ENCODE measurements around the gene TIMP3.

Gene TIMP3

GRCh38 chr22:32842486-32842885 lies 41.0 kb downstream of the TIMP3 start:
- no peak overlapping the region for H3K23ac ChIP-seq (ENCODE audit: low read length in 2 of 2)
- no peak overlapping the region for H2BK15ac ChIP-seq (ENCODE audit: low read depth, poor library complexity, severe bottlenecking)
- H3K36me3 ChIP-seq (ENCODE audit: control insufficient read depth in 1 of 2, insufficient read depth in 2 of 2, low read depth in 1 of 2, low read length in 2 of 2): peaks cover 0 to 69% of the 10 kb centered on the region in 2 experiments
- no peak overlapping the region for H3K14ac ChIP-seq (ENCODE audit: low read length in 2 of 2)
- H2BK120ac ChIP-seq (ENCODE audit: low read depth, low read length): no peak overlapping the region
- no peak overlapping the region for H3K27ac ChIP-seq (ENCODE audit: low read length, poor library complexity, severe bottlenecking)
- no peak overlapping the region for H4K91ac ChIP-seq (ENCODE audit: low read length)
- DNase-seq: peak; percentile 50
- no peak overlapping the region for H3K4me2 ChIP-seq (ENCODE audit: low read length, poor library complexity, severe bottlenecking)
- H3K4ac ChIP-seq (ENCODE audit: low read depth in 1 of 2, low read length in 2 of 2): no peak overlapping the region
- H2AFZ ChIP-seq (ENCODE audit: low read depth, low read length): no peak overlapping the region
- no peaks in the 10 kb centered on the region for H3K27me3 ChIP-seq (ENCODE audit: control insufficient read depth in 1 of 2, insufficient read depth in 1 of 2, low read length in 2 of 2)
- H3K4me3 ChIP-seq (ENCODE audit: insufficient read depth in 1 of 2, low read depth in 1 of 2, low read length in 2 of 2): no peak overlapping the region
- 12% methylated on average over 3 of the region's 4 CpGs for WGBS
- no peaks in the 10 kb centered on the region for H3K79me1 ChIP-seq (replicated peaks; ENCODE audit: low read length, poor library complexity, severe bottlenecking)
- H3K9me3 ChIP-seq (ENCODE audit: control insufficient read depth, low read length): no peaks in the 10 kb centered on the region
- no peak overlapping the region for H3K9ac ChIP-seq (ENCODE audit: low read length)
- H2BK12ac ChIP-seq (ENCODE audit: low read length in 2 of 2): no peak overlapping the region
- H3K4me1 ChIP-seq (ENCODE audit: control insufficient read depth, insufficient read depth, low read depth, low read length): no peaks in the 10 kb centered on the region
- no peak overlapping the region for H4K8ac ChIP-seq (ENCODE audit: low read length)
- no peak overlapping the region for H2AK5ac ChIP-seq (ENCODE audit: low read length, severe bottlenecking)
- no peak overlapping the region for H3K18ac ChIP-seq (ENCODE audit: low read depth in 1 of 2, low read length in 2 of 2)
- H2BK5ac ChIP-seq (ENCODE audit: low read depth, low read length, poor library complexity, severe bottlenecking): no peak overlapping the region

GRCh38 chr22:32843300-32843699 lies 41.8 kb downstream of the TIMP3 start:
- H3K36me3 ChIP-seq (ENCODE audit: control insufficient read depth in 1 of 2, insufficient read depth in 2 of 2, low read depth in 1 of 2, low read length in 2 of 2): peaks cover 0 to 65% of the 10 kb centered on the region in 2 experiments
- H4K91ac ChIP-seq (ENCODE audit: low read length): no peak overlapping the region
- H3K79me1 ChIP-seq (replicated peaks; ENCODE audit: low read length, poor library complexity, severe bottlenecking): no peaks in the 10 kb centered on the region
- H2BK120ac ChIP-seq (ENCODE audit: low read depth, low read length): no peak overlapping the region
- no peaks in the 10 kb centered on the region for H3K4me1 ChIP-seq (ENCODE audit: control insufficient read depth, insufficient read depth, low read depth, low read length)
- H3K9ac ChIP-seq (ENCODE audit: low read length): no peak overlapping the region
- no peak overlapping the region for H2BK15ac ChIP-seq (ENCODE audit: low read depth, poor library complexity, severe bottlenecking)
- no peak overlapping the region for H2AK5ac ChIP-seq (ENCODE audit: low read length, severe bottlenecking)
- H3K27ac ChIP-seq (ENCODE audit: low read length, poor library complexity, severe bottlenecking): no peak overlapping the region
- no peak overlapping the region for H3K23ac ChIP-seq (ENCODE audit: low read length in 2 of 2)
- H4K8ac ChIP-seq (ENCODE audit: low read length): no peak overlapping the region
- no peak for DNase-seq
- no peak overlapping the region for H3K4ac ChIP-seq (ENCODE audit: low read depth in 1 of 2, low read length in 2 of 2)
- WGBS: 98% methylated on average over 6 of the region's 8 CpGs
- no peak overlapping the region for H3K14ac ChIP-seq (ENCODE audit: low read length in 2 of 2)
- H2BK12ac ChIP-seq (ENCODE audit: low read length in 2 of 2): no peak overlapping the region
- H3K18ac ChIP-seq (ENCODE audit: low read depth in 1 of 2, low read length in 2 of 2): no peak overlapping the region
- no peaks in the 10 kb centered on the region for H3K9me3 ChIP-seq (ENCODE audit: control insufficient read depth, low read length)
- H2AFZ ChIP-seq (ENCODE audit: low read depth, low read length): no peak overlapping the region
- no peak overlapping the region for H3K4me3 ChIP-seq (ENCODE audit: insufficient read depth in 1 of 2, low read depth in 1 of 2, low read length in 2 of 2)
- H3K4me2 ChIP-seq (ENCODE audit: low read length, poor library complexity, severe bottlenecking): no peak overlapping the region
- no peak overlapping the region for H2BK5ac ChIP-seq (ENCODE audit: low read depth, low read length, poor library complexity, severe bottlenecking)
- H3K27me3 ChIP-seq (ENCODE audit: control insufficient read depth in 1 of 2, insufficient read depth in 1 of 2, low read length in 2 of 2): no peaks in the 10 kb centered on the region

- Histone ChIP-seq H3K4me3 (ENCODE audit: insufficient read depth in 1 of 2, low read depth in 1 of 2, low read length in 2 of 2) (no peak overlapping the region), H3K23ac (ENCODE audit: low read length in 2 of 2) (no peak overlapping the region), H3K4me1 (ENCODE audit: control insufficient read depth, insufficient read depth, low read depth, low read length) (no peaks in the 10 kb centered on the region), H2BK15ac (ENCODE audit: low read depth, poor library complexity, severe bottlenecking) (no peak overlapping the region), H3K27me3 (ENCODE audit: control insufficient read depth in 1 of 2, insufficient read depth in 1 of 2, low read length in 2 of 2) (no peaks in the 10 kb centered on the region), H3K4me2 (ENCODE audit: low read length, poor library complexity, severe bottlenecking) (no peak overlapping the region), H2BK120ac (ENCODE audit: low read depth, low read length) (no peak overlapping the region), H2BK5ac (ENCODE audit: low read depth, low read length, poor library complexity, severe bottlenecking) (no peak overlapping the region), H3K4ac (ENCODE audit: low read depth in 1 of 2, low read length in 2 of 2) (no peak overlapping the region), H3K36me3 (ENCODE audit: control insufficient read depth in 1 of 2, insufficient read depth in 2 of 2, low read depth in 1 of 2, low read length in 2 of 2) (peaks cover 0 to 65% of the 10 kb centered on the region in 2 experiments), H4K91ac (ENCODE audit: low read length) (no peak overlapping the region), H3K9ac (ENCODE audit: low read length) (no peak overlapping the region), H2AK5ac (ENCODE audit: low read length, severe bottlenecking) (no peak overlapping the region), H3K14ac (ENCODE audit: low read length in 2 of 2) (no peak overlapping the region), H3K18ac (ENCODE audit: low read depth in 1 of 2, low read length in 2 of 2) (no peak overlapping the region), H3K27ac (ENCODE audit: low read length, poor library complexity, severe bottlenecking) (no peak overlapping the region), H3K79me1 (replicated peaks; ENCODE audit: low read length, poor library complexity, severe bottlenecking) (no peaks in the 10 kb centered on the region), H2AFZ (ENCODE audit: low read depth, low read length) (no peak overlapping the region), H3K9me3 (ENCODE audit: control insufficient read depth, low read length) (no peaks in the 10 kb centered on the region), H4K8ac (ENCODE audit: low read length) (no peak overlapping the region), H2BK12ac (ENCODE audit: low read length in 2 of 2) (no peak overlapping the region)
- WGBS: no CpG with 5 or more reads among the region's 1 CpG
- DNase-seq: no peak
These were observed 42.7 kb downstream of the TIMP3 start for GRCh38 chr22:32844251-32844650.

- Histone ChIP-seq H3K9ac (ENCODE audit: low read length) (peak overlapping the region; percentile 14), H3K79me1 (replicated peaks; ENCODE audit: low read length, poor library complexity, severe bottlenecking) (no peaks in the 10 kb centered on the region), H3K27ac (ENCODE audit: low read length, poor library complexity, severe bottlenecking) (no peak overlapping the region), H2AFZ (ENCODE audit: low read depth, low read length) (no peak overlapping the region), H3K4ac (ENCODE audit: low read depth in 1 of 2, low read length in 2 of 2) (no peak overlapping the region), H2BK5ac (ENCODE audit: low read depth, low read length, poor library complexity, severe bottlenecking) (peak overlapping the region; percentile 26), H2BK120ac (ENCODE audit: low read depth, low read length) (no peak overlapping the region), H3K4me3 (ENCODE audit: insufficient read depth in 1 of 2, low read depth in 1 of 2, low read length in 2 of 2) (peak overlapping the region in 1 of 2 experiments; percentile 21), H3K18ac (ENCODE audit: low read depth in 1 of 2, low read length in 2 of 2) (no peak overlapping the region), H2AK5ac (ENCODE audit: low read length, severe bottlenecking) (no peak overlapping the region), H2BK12ac (ENCODE audit: low read length in 2 of 2) (peak overlapping the region in 1 of 2 experiments; percentile 43), H4K91ac (ENCODE audit: low read length) (no peak overlapping the region), H4K8ac (ENCODE audit: low read length) (no peak overlapping the region), H3K9me3 (ENCODE audit: control insufficient read depth, low read length) (no peaks in the 10 kb centered on the region), H3K4me2 (ENCODE audit: low read length, poor library complexity, severe bottlenecking) (no peak overlapping the region), H3K27me3 (ENCODE audit: control insufficient read depth in 1 of 2, insufficient read depth in 1 of 2, low read length in 2 of 2) (no peaks in the 10 kb centered on the region), H3K4me1 (ENCODE audit: control insufficient read depth, insufficient read depth, low read depth, low read length) (no peaks in the 10 kb centered on the region), H3K36me3 (ENCODE audit: control insufficient read depth in 1 of 2, insufficient read depth in 2 of 2, low read depth in 1 of 2, low read length in 2 of 2) (peaks cover 0 to 74% of the 10 kb centered on the region in 2 experiments), H2BK15ac (ENCODE audit: low read depth, poor library complexity, severe bottlenecking) (no peak overlapping the region), H3K14ac (ENCODE audit: low read length in 2 of 2) (no peak overlapping the region), H3K23ac (ENCODE audit: low read length in 2 of 2) (no peak overlapping the region)
- WGBS: 94% methylated on average over 13 of the region's 14 CpGs
- DNase-seq: no peak
These were observed 45.4 kb downstream of the TIMP3 start for GRCh38 chr22:32846780-32847491.
